H1 (cell line): Measurements from ENCODE around the gene ACSM3. TPM values are rescaled to one million over a fixed set of nuclear protein-coding genes. Genes with fewer than 3 reads are reported as not detected.

Source experiments
- CTCF ChIA-PET: fragments of 300-600 bp; sonication (Branson Sonifier 250); formaldehyde crosslinking; loops from one replicate; lab custom pipeline; 2021; ENCODE audit not compliant: partially characterized antibody; lab: Charles Lee
- POLR2A ChIA-PET: fragments of 300-600 bp; sonication (Branson Sonifier 250); formaldehyde crosslinking; loops from one replicate; lab custom pipeline; 2021; ENCODE audit warnings: inconsistent platforms; ENCODE audit not compliant: partially characterized antibody; lab: Charles Lee
- DNase-seq, 2 experiments: peaks; one replicate each; pipeline versions ENCODE4 v3.0.0 to v3.0.0-alpha.2; 2010 to 2022; ENCODE audit warnings: low spot score in 2 of 2, low read depth in 1 of 2, mixed read lengths in 1 of 2
- FAIRE-seq: peaks from 2 replicates; lab custom pipeline; 2011; peaks lifted over from hg19 to GRCh38; lab: Jason Lieb, UNC
- H2AFZ ChIP-seq: 2 replicates; pipeline ENCODE4 v1.8.1; 2012; ENCODE audit warnings: low read length, inconsistent platforms
- H2AK5ac ChIP-seq: 2 replicates; pipeline ENCODE4 v1.6.1; 2013; ENCODE audit warnings: low read depth, low read length
- H2BK120ac ChIP-seq: replicated peaks from 2 replicates; pipeline ENCODE3; 2013; ENCODE audit warnings: low read depth, low read length, inconsistent platforms
- H2BK12ac ChIP-seq: 2 replicates; pipeline ENCODE4 v1.6.1; 2013; ENCODE audit warnings: low read depth, low read length
- H2BK15ac ChIP-seq: 2 replicates; pipeline ENCODE4 v1.6.1; 2013; ENCODE audit warnings: low read length
- H2BK20ac ChIP-seq: 2 replicates; pipeline ENCODE4 v1.6.1; 2013; ENCODE audit warnings: low read length
- H2BK5ac ChIP-seq: 2 replicates; pipeline ENCODE4 v1.6.1; 2013; ENCODE audit warnings: low read depth, low read length
- H3K14ac ChIP-seq: 2 replicates; pipeline ENCODE4 v1.6.1; 2013; ENCODE audit warnings: inconsistent platforms; ENCODE audit not compliant: insufficient read length
- H3K18ac ChIP-seq: 2 replicates; pipeline ENCODE4 v1.6.1; 2013; ENCODE audit warnings: low read length; ENCODE audit errors: extremely low read depth
- H3K23ac ChIP-seq: 2 replicates; pipeline ENCODE4 v1.6.1; 2013; ENCODE audit warnings: inconsistent platforms; ENCODE audit not compliant: insufficient read length
- H3K23me2 ChIP-seq: 2 replicates; pipeline ENCODE4 v1.6.1; 2013; ENCODE audit warnings: low read depth, low read length
- H3K27ac ChIP-seq: 2 replicates; pipeline ENCODE4 v1.6.1; 2011; ENCODE audit warnings: low read depth, low read length, inconsistent platforms
- H3K27me3 ChIP-seq, 4 experiments: replicated peaks in 1 of 4; 1 replicate in 1 of 4; 2 replicates in 3 of 4; pipeline versions ENCODE4 v1.6.1 to v1.8.1; 2011 to 2013; ENCODE audit warnings: low read length in 3 of 4, mild to moderate bottlenecking in 3 of 4, inconsistent platforms in 2 of 4, mixed read lengths in 2 of 4, moderate library complexity in 1 of 4; ENCODE audit not compliant: control insufficient read depth in 3 of 4, insufficient read depth in 3 of 4; ENCODE audit errors: extremely low read depth in 1 of 4
- H3K36me3 ChIP-seq, 4 experiments: 2 replicates each; pipeline versions ENCODE4 v1.6.1 to v1.8.1; 2011 to 2013; ENCODE audit warnings: mild to moderate bottlenecking in 4 of 4, low read length in 3 of 4, moderate library complexity in 2 of 4, control low read depth in 1 of 4, inconsistent platforms in 1 of 4; ENCODE audit not compliant: insufficient read depth in 4 of 4, control insufficient read depth in 2 of 4
- H3K4ac ChIP-seq: replicated peaks from 2 replicates; pipeline ENCODE3; 2013; ENCODE audit warnings: low read length, low read depth, mixed read lengths, inconsistent platforms; ENCODE audit not compliant: insufficient read length
- H3K4me1 ChIP-seq, 4 experiments: replicated peaks in 1 of 4; 1 replicate in 1 of 4; 2 replicates in 3 of 4; pipeline versions ENCODE4 v1.6.1 to v1.8.1; 2011 to 2013; ENCODE audit warnings: low read length in 3 of 4, inconsistent platforms in 2 of 4, mixed read lengths in 1 of 4; ENCODE audit not compliant: insufficient read depth in 4 of 4, control insufficient read depth in 3 of 4
- H3K4me2 ChIP-seq, 2 experiments: 2 replicates each; pipeline versions ENCODE4 v1.6.1 to v1.8.1; 2011 to 2013; ENCODE audit warnings: low read depth in 2 of 2, low read length in 2 of 2, control low read depth in 1 of 2, inconsistent platforms in 1 of 2, mild to moderate bottlenecking in 1 of 2; ENCODE audit not compliant: insufficient read depth in 1 of 2
- H3K4me3 ChIP-seq, 4 experiments: fragments of 200-600, 300-600 bp in 1 of 4; sonication (generic), shearing (Covaris generic), sonication (Bioruptor Twin) in 1 of 4; 2 replicates each; pipeline versions ENCODE4 v1.5.1 to v1.8.1; 2011 to 2016; ENCODE audit warnings: low read length in 4 of 4, low read depth in 3 of 4, control low read depth in 2 of 4, inconsistent platforms in 2 of 4, mild to moderate bottlenecking in 2 of 4, mixed read lengths in 1 of 4, moderate library complexity in 1 of 4; ENCODE audit not compliant: insufficient read depth in 2 of 4; ENCODE audit errors: extremely low read depth in 1 of 4
- H3K56ac ChIP-seq: replicated peaks from 2 replicates; pipeline ENCODE3; 2013; ENCODE audit warnings: low read depth, mild to moderate bottlenecking, mixed read lengths, low read length, inconsistent platforms; ENCODE audit not compliant: insufficient read length
- H3K79me1 ChIP-seq: 2 replicates; pipeline ENCODE4 v1.6.1; 2013; ENCODE audit warnings: low read depth, low read length, control low read depth
- H3K79me2 ChIP-seq, 2 experiments: 2 replicates each; pipeline versions ENCODE4 v1.6.1 to v1.8.1; 2012 to 2013; ENCODE audit warnings: low read length in 2 of 2, mild to moderate bottlenecking in 2 of 2, inconsistent platforms in 1 of 2; ENCODE audit not compliant: insufficient read depth in 2 of 2, control insufficient read depth in 1 of 2
- H3K9ac ChIP-seq, 4 experiments: replicated peaks in 1 of 4; 1 replicate in 1 of 4; 2 replicates in 3 of 4; pipeline versions ENCODE4 v1.6.1 to v1.8.1; 2011 to 2013; ENCODE audit warnings: low read depth in 3 of 4, low read length in 3 of 4, control low read depth in 2 of 4, mild to moderate bottlenecking in 2 of 4, moderate library complexity in 2 of 4, inconsistent platforms in 1 of 4; ENCODE audit errors: extremely low read depth in 1 of 4
- H3K9me3 ChIP-seq, 2 experiments: 2 replicates each; pipeline versions ENCODE4 v1.6.1 to v1.8.1; 2012 to 2013; ENCODE audit warnings: mild to moderate bottlenecking in 2 of 2, moderate library complexity in 2 of 2, control low read depth in 1 of 2, inconsistent platforms in 1 of 2, low read depth in 1 of 2, low read length in 1 of 2, mixed read lengths in 1 of 2; ENCODE audit not compliant: insufficient read depth in 2 of 2
- H4K20me1 ChIP-seq, 2 experiments: replicated peaks in 1 of 2; 2 replicates each; pipeline versions ENCODE3 to v1.8.1; 2011 to 2013; ENCODE audit warnings: inconsistent platforms in 2 of 2, low read length in 2 of 2, mild to moderate bottlenecking in 1 of 2; ENCODE audit not compliant: insufficient read depth in 2 of 2, control insufficient read depth in 1 of 2
- H4K5ac ChIP-seq: 2 replicates; pipeline ENCODE4 v1.6.1; 2013; ENCODE audit warnings: low read length, low read depth, mixed read lengths, inconsistent platforms; ENCODE audit not compliant: insufficient read length
- H4K8ac ChIP-seq: 2 replicates; pipeline ENCODE4 v1.8.0; 2013; ENCODE audit warnings: mild to moderate bottlenecking, moderate library complexity, low read length, inconsistent platforms; ENCODE audit not compliant: insufficient read depth; ENCODE audit errors: extremely low read depth
- H4K91ac ChIP-seq: replicated peaks from 2 replicates; pipeline ENCODE3; 2013; ENCODE audit warnings: low read length, mixed read lengths, inconsistent platforms; ENCODE audit not compliant: insufficient read length
- ASH2L ChIP-seq: fragments of 200-600, 300-600 bp; sonication (generic); IDR thresholded peaks from one replicate; pipeline ENCODE4 v1.7.1; 2017; ENCODE audit warnings: low read length
- ATF2 ChIP-seq: IDR thresholded peaks from 2 replicates; pipeline ENCODE4 v1.6.1; 2012; ENCODE audit warnings: low read length, inconsistent platforms
- BACH1 ChIP-seq: IDR thresholded peaks from 2 replicates; pipeline ENCODE4 v1.6.1; 2012; ENCODE audit warnings: low read length, improper control_type of control experiment
- CREB1 ChIP-seq: IDR thresholded peaks from 2 replicates; pipeline ENCODE4 v1.6.1; 2012; ENCODE audit warnings: inconsistent platforms
- CTBP2 ChIP-seq: IDR thresholded peaks from 2 replicates; pipeline ENCODE4 v1.7.0; 2011; ENCODE audit warnings: borderline replicate concordance, mild to moderate bottlenecking, moderate library complexity, mixed read lengths, low read length; ENCODE audit not compliant: insufficient read depth, insufficient read length
- GABPA ChIP-seq: IDR thresholded peaks from 2 replicates; pipeline ENCODE4 v1.6.1; 2011; ENCODE audit warnings: mild to moderate bottlenecking, low read length, moderate library complexity, borderline replicate concordance; ENCODE audit not compliant: insufficient read depth
- HDAC6 ChIP-seq: IDR thresholded peaks from one replicate; pipeline ENCODE4 v1.7.1; 2012; ENCODE audit warnings: low read depth, mild to moderate bottlenecking, inconsistent platforms, low read length, moderate library complexity
- JUN ChIP-seq: IDR thresholded peaks from 2 replicates; pipeline ENCODE4 v1.6.1; 2011; ENCODE audit warnings: low read depth, mild to moderate bottlenecking, improper control_type of control experiment, low read length
- NRF1 ChIP-seq: IDR thresholded peaks from 2 replicates; pipeline ENCODE4 v1.6.1; 2011; ENCODE audit warnings: mild to moderate bottlenecking, low read depth, low read length, improper control_type of control experiment
- RFX5 ChIP-seq: IDR thresholded peaks from 2 replicates; pipeline ENCODE4 v1.6.1; 2011; ENCODE audit warnings: low read depth, low read length, improper control_type of control experiment, borderline replicate concordance
- RXRA ChIP-seq: IDR thresholded peaks from 2 replicates; pipeline ENCODE4 v1.6.1; 2011; ENCODE audit warnings: low read depth, mild to moderate bottlenecking, low read length, moderate library complexity; ENCODE audit not compliant: insufficient read depth
- SIN3A ChIP-seq, 2 experiments: IDR thresholded peaks in 1 of 2; conservative IDR thresholded peaks in 1 of 2; 2 replicates each; pipeline ENCODE4 v1.6.1; 2011 to 2012; ENCODE audit warnings: low read length in 2 of 2, improper control_type of control experiment in 1 of 2, low read depth in 1 of 2, mild to moderate bottlenecking in 1 of 2
- TAF1 ChIP-seq: IDR thresholded peaks from 2 replicates; pipeline ENCODE4 v1.6.1; 2011; ENCODE audit warnings: mild to moderate bottlenecking, low read depth, low read length
- TCF12 ChIP-seq: IDR thresholded peaks from 2 replicates; pipeline ENCODE4 v1.6.1; 2011; ENCODE audit warnings: low read depth, mild to moderate bottlenecking, low read length
- WGBS, 2 experiments: shearing (Covaris generic) in 1 of 2; methylation state at CpG; one replicate each; pipeline versions ENCODE4 v1.1.6 to v1.1.7; 2013 to 2015; ENCODE audit warnings: low lambda C conversion rate in 2 of 2, mixed read lengths in 2 of 2, inconsistent platforms in 1 of 2, low coverage in 1 of 2, missing lambda C conversion rate in 1 of 2; ENCODE audit not compliant: insufficient replicate concordance in 2 of 2, insufficient coverage in 1 of 2, insufficient read length in 1 of 2; ENCODE audit errors: extremely low coverage in 1 of 2, missing lambda C conversion rate in 1 of 2; 5-methylcytosine and 5-hydroxymethylcytosine counted together
- polyA plus RNA-seq, 7 experiments: library from polyadenylated mRNA; depleted of rRNA in 3 of 7; stranded (reverse) in 5 of 7; unstranded in 2 of 7; fragments of >200 nt in 5 of 7; fragments of 200-250 nt in 2 of 7; gene quantifications; 1 replicate in 5 of 7; 2 replicates in 1 of 7; 4 replicates in 1 of 7; pipeline versions ENCODE4 v1.2.1 to v1.2.3, GENCODE V29; 2011 to 2013; ENCODE audit warnings: missing spikeins in 2 of 7, mixed read lengths in 2 of 7
- total RNA-seq: library from RNA; stranded (reverse); fragmentation: NEBNext Ultra II Directional; extraction: Animal tissue kit (Norgen Biotek cat#: 25700); gene quantifications from 2 replicates; pipeline ENCODE4 v1.2.1, GENCODE V29; 2021

The ACSM3 gene
- total and polyA plus RNA-seq, 2 of the 8 experiments (the other 6 are each of a cell fraction or from before 2014, with no cell fraction given), result 5.7 to 6.2 TPM

GRCh38 chr16:20720251-20720650 is 43.6 kb upstream of the ACSM3 start:
- Histone ChIP-seq H2BK12ac (no peak overlapping the region), H3K4ac (no peak overlapping the region), H3K4me2 (no peak overlapping the region), H3K27me3 (no peaks in the 10 kb centered on the region; a peak in 1 of 7 replicates), H3K9me3 (no peaks in the 10 kb centered on the region), H2AK5ac (no peak overlapping the region), H3K23me2 (no peaks in the 10 kb centered on the region), H3K36me3 (no peaks in the 10 kb centered on the region), H2BK120ac (no peak overlapping the region), H3K56ac (no peak overlapping the region), H4K91ac (no peak overlapping the region), H3K18ac (no peak overlapping the region), H3K79me1 (no peaks in the 10 kb centered on the region), H2BK15ac (no peak overlapping the region), H2AFZ (no peak overlapping the region), H2BK20ac (no peak overlapping the region), H2BK5ac (no peak overlapping the region), H4K20me1 (no peaks in the 10 kb centered on the region), H3K4me3 (no peak overlapping the region), H4K8ac (no peak overlapping the region), H3K14ac (no peak overlapping the region), H3K4me1 (no peaks in the 10 kb centered on the region), H3K23ac (no peak overlapping the region), H4K5ac (no peak overlapping the region), H3K79me2 (no peaks in the 10 kb centered on the region), H3K9ac (no peak overlapping the region), H3K27ac (no peak overlapping the region)
- DNase-seq, result no peak
- FAIRE-seq, result no peak
- 89% methylated on average over 4 of the region's 4 CpGs; no CpG with 5 or more reads in 1 of the 2 experiments for whole genome bisulfite sequencing, 2 experiments
- ChIA-PET CTCF (no interaction called here), POLR2A (no interaction called here)
- TF ChIP-seq SIN3A (conservative IDR thresholded peaks at IDR 0.05 in 1 of 2, IDR thresholded peaks at IDR 0.05 in 1 of 2; ENCODE audit: low read depth in 1 of 2, low read length in 2 of 2) (no peak), RFX5 (no peak), NRF1 (no peak), GABPA (no peak), CTBP2 (no peak), TCF12 (no peak), HDAC6 (no peak), JUN (no peak), ATF2 (no peak), TAF1 (no peak), BACH1 (no peak), CREB1 (no peak), ASH2L (no peak), RXRA (no peak)
